GM19455 (cell line): ENCODE measurements around the gene C3.
"Not testable (repeated sequence)": the region's sequence is repeated elsewhere in the genome, so short reads cannot be mapped to it uniquely, and the experiment has no call there.

Experiments used
- ATAC-seq: cut with Tn5 transposase; IDR thresholded peaks from one replicate; pipeline ENCODE4 v1.9.1; 2021; ENCODE audit not compliant: unreplicated experiment

Gene C3

DNA sequence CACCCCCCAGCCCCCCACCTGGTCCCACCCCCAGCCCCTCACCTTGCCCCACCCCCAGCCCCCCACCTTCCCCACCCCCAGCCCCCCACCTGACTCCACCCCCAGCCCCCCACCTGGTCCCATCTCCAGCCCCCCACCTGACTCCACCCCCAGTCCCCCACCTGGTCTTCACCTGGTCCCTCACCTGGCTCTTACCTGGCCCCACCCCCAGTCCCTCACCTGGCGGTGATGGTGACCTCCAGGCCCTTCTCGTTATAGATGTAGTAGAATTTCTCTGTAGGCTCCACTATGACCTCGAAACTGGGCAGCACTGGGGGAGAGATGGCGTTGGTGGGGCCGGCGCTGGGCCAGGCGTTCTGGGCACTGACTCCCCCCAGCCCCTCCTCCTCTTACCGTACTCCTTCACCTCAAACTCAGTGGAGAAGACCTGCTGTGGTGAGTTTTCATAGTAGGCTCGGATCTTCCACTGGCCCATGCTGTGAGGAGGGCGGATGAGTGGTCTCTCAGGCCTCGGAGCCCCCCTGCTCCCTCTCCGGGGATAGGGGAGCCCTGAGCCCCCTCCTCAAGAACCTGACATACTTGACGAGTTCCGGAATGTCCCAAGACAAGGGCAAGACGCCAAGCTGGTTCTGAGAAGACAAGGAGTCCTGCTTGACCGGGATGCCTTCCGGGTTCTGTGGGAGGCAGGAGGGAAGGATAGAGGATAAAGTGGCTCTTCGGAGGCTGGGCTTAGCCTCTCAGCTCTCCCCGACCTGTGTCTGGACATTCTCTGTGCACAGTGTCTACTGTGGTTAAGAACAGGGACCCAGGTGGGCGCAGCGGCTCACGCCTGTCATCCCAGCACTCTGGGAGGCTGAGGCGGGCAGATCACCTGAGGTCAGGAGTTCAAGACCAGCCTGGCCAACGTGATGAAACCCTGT is 6.4 kb downstream of the C3 start:
- no peak for ATAC-seq

- ATAC-seq: no peak
Observed at GRCh38 chr19:6712692-6713670, 7.5 kb downstream of the C3 start.

DNA sequence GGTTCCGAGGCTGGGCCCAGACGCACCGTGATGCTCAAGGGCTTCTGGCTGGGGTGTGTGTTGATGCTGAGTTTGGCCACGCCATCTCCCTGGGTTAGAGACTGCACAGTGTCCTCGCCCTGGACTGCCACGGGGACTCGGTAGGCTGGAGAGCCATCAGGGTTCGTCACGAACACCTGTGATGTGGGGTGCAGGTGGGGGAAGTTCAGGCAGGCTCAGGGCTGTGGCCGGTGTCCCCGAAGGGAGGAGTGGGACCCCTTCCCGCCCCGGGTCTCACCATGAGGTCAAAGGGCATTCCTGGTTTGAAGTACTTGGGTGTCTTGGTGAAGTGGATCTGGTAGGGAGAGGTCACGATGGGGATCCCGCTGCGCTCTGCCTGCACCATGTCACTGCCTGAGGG is 8.2 kb downstream of the C3 start:
- no peak for ATAC-seq

DNA sequence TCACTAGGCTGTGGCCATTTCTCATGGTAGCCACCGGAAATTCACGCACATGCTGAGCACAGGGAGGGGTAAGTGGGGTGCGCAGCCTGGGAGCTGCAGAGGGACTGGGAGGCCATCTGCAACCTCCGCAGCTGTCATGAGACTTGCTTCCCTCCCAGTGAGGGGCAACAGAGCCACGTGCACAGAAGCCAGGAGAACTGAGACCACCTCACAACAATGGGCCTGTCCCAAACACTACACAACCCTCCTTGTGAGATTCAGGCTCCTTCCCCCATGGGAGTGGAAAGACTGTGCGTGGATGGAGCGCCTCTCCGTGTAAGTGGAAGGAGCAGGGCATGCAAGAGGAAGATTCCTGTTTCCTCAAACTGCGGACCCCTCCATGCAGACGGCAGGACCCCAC is 8.8 kb downstream of the C3 start:
- ATAC-seq: no peak

GRCh38 chr19:6711078-6711361 is 9.4 kb downstream of the C3 start:
- ATAC-seq: no peak

DNA sequence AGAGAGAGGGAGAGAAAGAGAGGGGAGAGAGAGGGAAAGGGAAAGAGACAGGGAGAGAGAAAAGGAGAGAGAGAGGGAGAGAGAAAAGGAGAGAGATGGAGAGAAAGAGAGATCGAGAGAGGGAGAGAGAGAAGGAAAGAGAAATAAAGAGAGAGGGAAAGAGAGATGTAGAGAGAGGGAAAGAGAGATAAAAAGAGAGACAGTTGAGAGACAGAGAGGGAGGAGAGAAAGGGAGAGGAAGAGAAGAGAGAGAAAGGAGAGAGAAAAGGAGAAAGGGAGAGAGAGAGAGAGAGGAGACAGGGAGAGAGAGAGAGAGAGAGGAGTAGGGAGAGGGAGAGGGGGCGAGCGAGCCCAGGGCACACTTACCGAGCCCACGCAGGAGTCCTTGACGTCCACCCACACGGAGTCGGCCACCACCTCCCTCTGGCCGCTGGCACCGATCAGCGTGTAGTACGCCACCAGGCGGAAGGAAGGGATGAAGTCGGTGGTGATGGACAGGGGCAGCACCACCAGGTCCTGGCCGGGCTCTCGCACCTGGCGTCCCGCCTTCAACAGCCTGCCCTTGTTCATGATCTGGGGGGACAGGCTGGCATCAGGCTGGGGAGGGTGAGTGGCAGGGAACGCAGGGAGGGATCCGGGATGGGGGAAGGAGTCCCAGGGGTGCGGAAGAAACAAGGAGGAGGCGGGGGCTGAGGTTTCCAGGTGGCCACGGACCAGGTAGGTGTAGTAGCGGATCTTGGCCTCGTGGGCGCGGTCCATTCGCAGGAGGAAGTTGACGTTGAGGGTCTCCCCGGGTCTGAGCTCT is 10.0 kb downstream of the C3 start:
- ATAC-seq: no peak

DNA sequence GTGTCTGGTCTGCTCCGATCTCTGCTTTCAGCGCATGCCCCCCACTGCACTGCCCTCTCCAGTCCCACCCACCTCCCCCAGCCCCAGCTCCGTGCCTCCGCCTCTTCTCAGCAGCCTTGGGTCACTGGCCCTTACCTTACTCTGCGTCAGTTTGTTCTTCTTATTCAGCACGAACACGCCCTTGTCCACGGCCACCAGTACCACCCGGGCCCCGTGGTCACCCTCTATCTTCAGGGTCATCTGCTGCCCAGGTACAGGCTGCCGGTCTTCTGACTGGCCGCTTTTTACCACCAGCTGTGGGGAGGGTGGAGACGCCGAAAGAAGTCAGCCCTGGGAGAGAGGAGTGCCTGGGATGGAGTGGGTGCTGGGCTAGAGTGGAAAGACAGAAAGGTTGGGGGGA is 10.9 kb downstream of the C3 start:
- ATAC-seq: no peak

- not testable (repeated sequence) for ATAC-seq
Observed at GRCh38 chr19:6708913-6709312, 11.5 kb downstream of the C3 start.

DNA sequence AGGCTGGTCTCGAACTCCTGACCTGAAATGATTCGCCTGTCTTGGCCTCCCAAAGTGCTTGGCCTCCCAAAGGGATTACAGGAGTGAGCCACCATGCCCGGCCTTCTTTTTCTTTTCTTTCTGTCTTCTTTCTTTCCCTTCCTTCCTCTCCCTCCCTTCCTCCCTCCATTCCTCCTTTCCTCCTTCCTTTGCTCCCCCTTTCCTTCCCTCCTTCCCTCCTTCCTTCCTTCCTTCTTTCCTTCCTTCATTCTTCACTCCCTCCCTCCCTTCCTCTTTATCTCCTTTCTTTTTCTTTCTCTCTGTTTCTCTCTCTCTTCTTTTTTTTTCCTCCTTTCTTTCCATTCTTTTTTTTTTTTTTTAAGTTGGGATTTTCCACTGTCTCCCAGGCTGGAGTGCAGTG is 12.1 kb downstream of the C3 start:
- no peak for ATAC-seq

DNA sequence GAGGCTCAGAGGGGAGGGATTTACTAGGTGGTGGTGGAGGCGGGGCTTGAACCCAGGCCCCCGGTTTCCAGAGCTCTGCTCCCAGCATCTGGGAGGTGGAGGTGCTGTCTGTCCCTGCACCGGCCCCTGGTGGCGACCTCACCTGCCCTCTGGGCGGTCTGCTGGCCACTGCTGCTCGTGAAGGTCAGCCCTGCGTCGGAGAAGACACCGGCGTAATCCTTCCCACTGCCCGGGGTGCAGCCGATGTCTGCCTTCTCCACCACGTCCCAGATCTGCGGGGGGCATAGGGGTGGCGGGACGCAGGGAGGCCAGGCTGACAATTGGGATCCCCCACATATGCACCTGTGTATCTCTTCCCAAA is 12.8 kb downstream of the C3 start:
- no peak for ATAC-seq

- ATAC-seq: no peak
Observed at GRCh38 chr19:6707011-6707657, 13.3 kb downstream of the C3 start.

DNA sequence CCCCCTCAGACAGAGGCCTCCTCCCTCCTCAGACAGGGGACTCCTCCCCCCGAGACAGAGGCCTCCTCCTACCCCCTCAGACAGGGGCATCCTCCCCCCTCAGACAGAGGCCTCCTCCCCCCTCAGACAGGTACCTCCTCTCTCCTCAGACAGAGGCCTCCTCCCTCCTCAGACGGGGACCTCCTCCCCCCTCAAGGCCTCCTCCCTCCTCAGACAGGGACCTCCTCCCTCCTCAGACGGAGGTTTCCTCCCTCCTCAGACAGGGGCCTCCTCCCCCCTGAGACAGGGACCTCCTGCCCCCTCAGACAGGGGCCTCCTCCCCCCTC is 13.9 kb downstream of the C3 start:
- no peak for ATAC-seq

DNA sequence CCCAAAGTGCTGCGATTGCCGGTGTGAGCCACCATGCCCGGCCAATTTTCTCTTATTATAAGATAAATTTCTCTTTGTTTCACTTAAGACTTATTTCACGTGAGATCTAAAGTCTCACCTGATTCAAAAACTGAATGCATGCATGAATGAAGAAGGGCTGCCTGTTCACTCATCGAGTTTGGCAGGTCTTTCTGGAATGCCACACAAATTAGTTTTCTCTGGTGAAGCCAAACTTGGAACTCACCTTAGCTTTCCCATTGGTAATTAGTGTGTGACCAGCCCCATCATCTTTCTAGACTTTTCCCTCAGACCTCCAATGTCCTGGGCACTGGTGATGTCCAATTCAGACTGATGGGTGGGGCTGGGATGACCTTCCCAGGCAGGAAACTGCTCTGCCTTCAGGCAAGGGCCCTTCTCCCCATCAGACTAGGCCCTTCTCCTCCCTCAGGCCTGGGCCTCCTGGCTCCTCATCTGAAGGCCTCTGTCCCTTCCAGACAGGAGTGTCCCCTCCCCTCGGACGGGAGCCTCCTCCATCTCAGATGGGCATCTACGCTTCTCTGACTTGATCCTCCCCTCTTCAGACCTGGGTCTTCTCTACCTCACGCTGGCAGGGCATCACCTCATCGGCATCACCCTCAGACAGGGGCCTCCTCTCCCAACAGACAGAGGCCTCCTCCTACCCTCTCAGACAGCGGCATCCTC is 14.4 kb downstream of the C3 start:
- ATAC-seq: no peak

GRCh38 chr19:6700586-6701316 is 19.7 kb downstream of the C3 start:
- ATAC-seq: no peak

DNA sequence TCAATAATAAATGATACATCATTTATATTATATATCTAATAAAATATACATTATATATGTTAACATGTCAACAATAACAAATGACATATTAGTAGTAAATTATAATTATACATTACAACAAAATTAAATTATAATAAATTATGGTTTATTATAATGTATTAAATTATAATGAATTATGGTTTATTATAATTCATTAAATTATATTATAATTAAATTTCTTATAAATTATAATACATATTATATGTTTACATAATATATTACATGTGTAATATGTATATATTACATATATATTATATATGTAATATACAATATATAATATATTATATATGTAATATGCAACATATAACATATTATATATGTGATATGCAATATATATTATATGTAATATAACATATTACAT is 20.5 kb downstream of the C3 start:
- ATAC-seq: no peak

DNA sequence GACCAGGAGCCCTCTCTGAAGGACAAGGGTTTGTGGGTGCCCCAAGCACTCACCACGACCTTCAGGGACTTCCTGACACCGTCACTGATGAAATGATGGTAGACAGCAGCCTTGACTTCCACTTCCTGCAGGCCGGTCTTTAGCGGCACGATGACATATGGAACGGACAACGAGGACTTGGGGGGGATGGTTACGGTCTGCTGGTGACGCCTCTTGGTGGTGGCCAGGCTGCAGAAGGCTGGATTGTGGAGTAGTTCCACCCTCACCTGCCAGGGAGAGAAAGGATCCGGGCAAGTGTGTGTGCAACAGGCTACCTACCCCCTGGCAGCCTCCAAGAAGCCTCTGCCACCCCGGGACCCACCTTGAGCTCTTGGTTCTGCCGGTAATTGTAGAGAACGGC is 23.2 kb downstream of the C3 start:
- no peak for ATAC-seq

- no peak for ATAC-seq
Observed at GRCh38 chr19:6696239-6696820, 24.1 kb downstream of the C3 start.

DNA sequence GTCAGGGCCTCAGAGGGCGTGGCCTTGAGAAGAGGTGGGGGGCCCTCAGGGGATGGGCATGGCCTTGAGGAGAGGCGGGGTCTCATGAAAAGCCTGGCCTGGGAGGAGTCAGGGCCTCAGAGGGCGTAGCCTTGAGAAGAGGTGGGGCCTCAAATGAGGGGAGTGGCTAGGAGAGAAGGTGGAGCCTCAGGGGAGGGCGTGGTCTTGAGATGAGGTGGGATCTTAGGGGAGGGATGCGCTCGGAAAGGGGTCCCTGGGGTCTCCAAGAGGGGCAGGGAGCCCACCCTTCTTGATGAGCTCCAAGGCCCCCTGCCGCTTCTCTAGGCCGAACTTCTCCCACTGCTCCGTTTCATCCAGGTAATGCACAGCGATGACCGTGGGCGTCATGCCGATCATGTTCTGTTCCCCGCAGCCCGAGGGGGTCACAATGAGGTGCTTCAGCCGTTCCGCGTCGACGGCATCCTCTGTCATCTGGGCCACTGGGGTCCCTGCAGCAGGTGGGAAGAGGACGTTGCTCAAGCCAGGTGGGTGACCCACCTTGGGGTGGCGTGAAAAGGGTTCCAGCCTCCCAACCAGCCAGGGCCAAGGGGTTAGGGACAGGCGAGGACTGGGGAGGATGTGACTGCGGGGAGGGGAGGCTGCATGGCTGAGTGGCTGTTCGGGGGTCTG is 26.2 kb downstream of the C3 start:
- no peak for ATAC-seq

GRCh38 chr19:6693681-6694080 is 26.8 kb downstream of the C3 start:
- no peak for ATAC-seq
